Measurements from ENCODE around the gene KCMF1. TPM values are rescaled to one million over a fixed set of nuclear protein-coding genes. Genes with fewer than 3 reads are reported as not detected.

KCMF1 gene
- total and polyA plus RNA-seq, 2 donors from 2014 or later = 21.0 to 64.3 TPM

- Histone ChIP-seq H3K4me3 (ENCODE audit: low read length in 3 of 3) (no peak overlapping the region), H3K9me3 (ENCODE audit: control insufficient read depth in 2 of 3, insufficient read depth in 1 of 3, low read length in 3 of 3) (no peaks in the 10 kb centered on the region), H3K27me3 (ENCODE audit: control insufficient read depth, insufficient read depth, low read length) (no peaks in the 10 kb centered on the region), H3K36me3 (ENCODE audit: control insufficient read depth in 2 of 3, insufficient read depth in 3 of 3, low read length in 3 of 3) (no peaks in the 10 kb centered on the region), H3K4me1 (ENCODE audit: control insufficient read depth in 2 of 3, insufficient read depth in 2 of 3, low read depth in 1 of 3, low read length in 3 of 3) (no peaks in the 10 kb centered on the region), H3K9ac (ENCODE audit: low read length in 3 of 3) (no peak overlapping the region), H3K27ac (ENCODE audit: low read depth in 2 of 2, low read length in 2 of 2) (no peak overlapping the region)
- DNase-seq = no peak
- no peak for TF ChIP-seq CTCF (IDR thresholded peaks at IDR 0.05; ENCODE audit: borderline replicate concordance, extremely low read depth, insufficient read depth)
- FAIRE-seq = no peak
- intact Hi-C loops (cut with DNase I) = no loop called here
Observed at GRCh38 chr2:85071096-85071495, 100.1 kb downstream of the KCMF1 start.

GRCh38 chr2:85073033-85073432 lies 102.1 kb downstream of the KCMF1 start:
- Histone ChIP-seq H3K27me3 (ENCODE audit: control insufficient read depth, insufficient read depth, low read length) (no peaks in the 10 kb centered on the region), H3K4me1 (ENCODE audit: control insufficient read depth in 2 of 3, insufficient read depth in 2 of 3, low read depth in 1 of 3, low read length in 3 of 3) (no peaks in the 10 kb centered on the region), H3K36me3 (ENCODE audit: control insufficient read depth in 2 of 3, insufficient read depth in 3 of 3, low read length in 3 of 3) (no peaks in the 10 kb centered on the region), H3K4me3 (ENCODE audit: low read length in 3 of 3) (no peak overlapping the region), H3K9ac (ENCODE audit: low read length in 3 of 3) (no peak overlapping the region), H3K27ac (ENCODE audit: low read depth in 2 of 2, low read length in 2 of 2) (no peak overlapping the region), H3K9me3 (ENCODE audit: control insufficient read depth in 2 of 3, insufficient read depth in 1 of 3, low read length in 3 of 3) (no peaks in the 10 kb centered on the region)
- no peak for TF ChIP-seq CTCF (IDR thresholded peaks at IDR 0.05; ENCODE audit: borderline replicate concordance, extremely low read depth, insufficient read depth)
- no peak for FAIRE-seq
- DNase-seq = no peak
- intact Hi-C loops (cut with DNase I) = no loop called here

GRCh38 chr2:85076618-85077274 lies 105.8 kb downstream of the KCMF1 start:
- Histone ChIP-seq H3K9ac (ENCODE audit: low read length in 3 of 3) (no peak overlapping the region), H3K4me3 (ENCODE audit: low read length in 3 of 3) (no peak overlapping the region), H3K4me1 (ENCODE audit: control insufficient read depth in 2 of 3, insufficient read depth in 2 of 3, low read depth in 1 of 3, low read length in 3 of 3) (no peaks in the 10 kb centered on the region), H3K27me3 (ENCODE audit: control insufficient read depth, insufficient read depth, low read length) (no peaks in the 10 kb centered on the region), H3K9me3 (ENCODE audit: control insufficient read depth in 2 of 3, insufficient read depth in 1 of 3, low read length in 3 of 3) (peaks cover 0 to 6% (median under 1%) of the 10 kb centered on the region in 3 donors), H3K27ac (ENCODE audit: low read depth in 2 of 2, low read length in 2 of 2) (no peak overlapping the region), H3K36me3 (ENCODE audit: control insufficient read depth in 2 of 3, insufficient read depth in 3 of 3, low read length in 3 of 3) (no peaks in the 10 kb centered on the region)
- intact Hi-C loops (cut with DNase I) = no loop called here
- DNase-seq = no peak
- TF ChIP-seq CTCF (IDR thresholded peaks at IDR 0.05; ENCODE audit: borderline replicate concordance, extremely low read depth, insufficient read depth) = no peak
- FAIRE-seq = no peak

All from kidney (tissue), 14 donors.